ENCODE results near the gene TTLL1.
"Not testable (repeated sequence)": the region's sequence is repeated elsewhere in the genome, so short reads cannot be mapped to it uniquely, and the experiment has no call there.

Gene TTLL1

GRCh38 chr22:43110444-43110926 is 21.3 kb upstream of the TTLL1 start, which contains the start of gene BIK:
TSS of gene BIK (plus strand) at chr22:43110750. CDS start at chr22:43124023, 13,273 bp downstream.
- DNase-seq (ENCODE audit: low spot score) = peak; percentile 54

DNA sequence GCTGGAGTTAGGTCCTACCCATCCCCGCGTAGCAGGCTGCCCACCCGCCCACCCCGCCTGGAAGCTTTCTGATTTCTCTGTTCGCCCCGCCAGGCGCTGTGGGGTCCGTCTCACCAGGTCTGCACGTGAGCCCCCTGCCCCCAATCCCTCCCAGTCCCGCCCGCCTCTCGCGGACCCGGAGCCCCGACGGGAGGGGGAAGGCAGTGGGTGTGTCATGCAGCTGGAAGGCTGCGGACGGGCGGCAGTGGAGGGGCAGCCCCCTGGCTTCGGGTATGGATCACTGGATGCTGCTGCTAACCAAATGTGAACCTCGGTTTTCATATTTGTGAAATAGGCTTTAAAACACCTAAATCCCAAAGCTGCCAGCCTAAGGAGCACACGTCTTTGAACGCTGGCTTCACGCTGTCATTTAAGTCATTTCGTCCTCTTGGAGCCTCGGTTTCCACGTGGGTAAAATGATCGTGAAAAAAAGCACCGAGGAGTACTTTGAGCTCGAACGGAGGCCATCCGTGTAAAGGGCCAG is 20.8 kb upstream of the TTLL1 start:
- no peak for DNase-seq (ENCODE audit: low spot score)

DNA sequence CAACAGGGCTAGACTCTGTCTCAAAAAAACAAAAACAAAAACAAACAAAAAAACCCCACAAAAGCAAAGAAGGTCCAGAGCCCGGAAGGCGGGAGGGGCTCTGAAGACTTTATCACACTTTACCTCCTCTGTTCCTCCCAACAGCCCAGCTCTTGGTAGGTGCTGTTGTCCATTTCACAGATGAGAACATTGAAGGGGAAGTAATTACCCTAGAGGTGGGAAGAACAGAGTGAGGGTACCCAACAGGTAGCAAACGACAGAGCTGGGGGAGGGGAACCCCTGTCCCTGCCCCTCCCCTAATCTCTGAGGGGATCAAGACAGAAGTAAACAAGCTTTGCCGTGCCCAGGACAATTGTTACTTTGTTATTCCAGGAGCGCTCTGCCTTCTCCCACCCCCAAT is 20.3 kb upstream of the TTLL1 start:
- no peak for DNase-seq (ENCODE audit: low spot score)

- DNase-seq (ENCODE audit: low spot score) = no peak
Measured at GRCh38 chr22:43106302-43106701, 17.1 kb upstream of the TTLL1 start.

DNA sequence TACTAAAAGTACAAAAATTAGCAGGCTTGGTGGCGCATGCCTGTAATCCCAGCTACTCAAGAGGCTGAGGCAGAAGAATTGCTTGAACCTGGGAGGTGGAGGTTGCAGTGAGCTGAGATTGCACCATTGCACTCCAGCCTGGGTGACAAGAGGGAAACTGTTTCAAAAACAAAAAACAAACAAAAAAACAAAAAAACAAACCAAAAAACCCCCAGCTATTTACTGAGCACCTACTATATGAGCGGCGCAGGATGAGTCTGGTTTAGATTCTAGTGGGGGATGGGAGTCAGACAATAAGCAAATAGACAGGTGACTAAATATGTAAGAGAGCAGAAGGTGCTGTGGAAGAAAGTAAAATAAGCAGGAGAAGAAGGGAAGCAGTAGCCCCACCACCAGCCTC is 15.8 kb upstream of the TTLL1 start:
- not testable (repeated sequence) for DNase-seq (ENCODE audit: low spot score)

- peak; percentile 13 for DNase-seq (ENCODE audit: low spot score)
Measured at GRCh38 chr22:43104056-43104625, 14.9 kb upstream of the TTLL1 start.

GRCh38 chr22:43101306-43101705 is 12.1 kb upstream of the TTLL1 start:
- no peak for DNase-seq (ENCODE audit: low spot score)

GRCh38 chr22:43100225-43100624 is 11.0 kb upstream of the TTLL1 start:
- DNase-seq (ENCODE audit: low spot score) = no peak

GRCh38 chr22:43099095-43099494 is 9.9 kb upstream of the TTLL1 start:
- no peak for DNase-seq (ENCODE audit: low spot score)

DNA sequence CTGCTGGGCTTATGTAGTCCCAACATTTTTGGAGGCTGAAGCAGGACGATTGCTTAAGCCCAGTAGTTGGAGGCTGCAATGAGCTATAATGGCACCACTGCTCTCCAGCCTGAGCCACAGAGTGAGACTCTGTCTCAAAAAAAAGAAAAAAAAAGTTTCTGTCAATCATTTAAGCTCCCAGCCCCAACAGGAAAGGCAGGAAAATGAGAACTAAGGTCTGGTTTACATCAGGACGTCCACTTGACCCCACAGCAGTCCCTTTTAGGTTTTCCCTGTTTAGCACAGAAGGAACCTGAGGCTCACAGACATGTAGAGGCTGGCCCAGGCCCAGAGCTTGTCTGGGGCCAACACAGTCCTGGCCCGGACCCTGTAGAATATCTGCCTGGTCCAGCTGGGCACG is 9.2 kb upstream of the TTLL1 start:
- DNase-seq (ENCODE audit: low spot score) = no peak

DNA sequence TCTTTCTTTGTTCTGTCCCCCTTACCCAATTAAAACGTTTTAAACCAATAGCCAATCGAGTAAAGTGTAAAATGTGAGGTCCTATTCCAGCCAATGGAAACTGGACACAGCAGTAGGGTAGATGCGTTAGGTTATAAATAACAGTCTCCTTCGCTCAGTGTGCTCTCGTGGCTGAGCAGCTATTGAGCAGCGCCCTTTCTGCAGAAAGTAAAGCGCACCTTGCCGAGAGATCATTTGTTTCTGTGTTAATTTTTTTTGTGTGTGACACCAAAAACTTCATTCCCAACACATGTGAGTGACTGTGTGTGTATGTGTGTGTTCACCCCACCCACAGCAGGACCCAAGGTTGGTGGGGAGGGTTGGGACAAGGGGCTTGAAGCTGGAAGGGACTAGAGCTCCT is 7.2 kb upstream of the TTLL1 start:
- no peak for DNase-seq (ENCODE audit: low spot score)

DNA sequence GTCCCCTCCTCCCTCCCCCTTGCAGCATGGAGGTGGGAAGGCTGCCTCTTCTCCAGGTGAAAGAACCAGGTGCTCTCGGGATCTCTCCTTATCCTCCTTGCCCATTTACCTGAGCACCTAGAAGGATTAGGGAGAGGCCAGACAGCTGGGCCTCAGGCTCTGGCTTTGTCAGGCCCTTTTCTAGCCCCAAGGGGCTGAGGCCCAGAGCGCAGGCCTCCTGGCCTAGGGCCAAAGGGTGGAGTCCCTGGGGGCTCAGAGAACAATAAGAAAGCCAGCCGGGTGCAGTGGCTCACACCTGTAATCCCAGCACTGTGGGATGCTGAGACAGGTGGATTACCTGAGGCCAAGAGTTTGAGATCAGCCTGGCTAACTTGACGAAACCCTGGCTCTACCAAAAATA is 5.4 kb upstream of the TTLL1 start:
- DNase-seq (ENCODE audit: low spot score) = no peak

GRCh38 chr22:43094085-43094484 is 4.9 kb upstream of the TTLL1 start:
- no peak for DNase-seq (ENCODE audit: low spot score)

GRCh38 chr22:43092085-43092484 is 2.9 kb upstream of the TTLL1 start:
- DNase-seq (ENCODE audit: low spot score) = no peak

DNA sequence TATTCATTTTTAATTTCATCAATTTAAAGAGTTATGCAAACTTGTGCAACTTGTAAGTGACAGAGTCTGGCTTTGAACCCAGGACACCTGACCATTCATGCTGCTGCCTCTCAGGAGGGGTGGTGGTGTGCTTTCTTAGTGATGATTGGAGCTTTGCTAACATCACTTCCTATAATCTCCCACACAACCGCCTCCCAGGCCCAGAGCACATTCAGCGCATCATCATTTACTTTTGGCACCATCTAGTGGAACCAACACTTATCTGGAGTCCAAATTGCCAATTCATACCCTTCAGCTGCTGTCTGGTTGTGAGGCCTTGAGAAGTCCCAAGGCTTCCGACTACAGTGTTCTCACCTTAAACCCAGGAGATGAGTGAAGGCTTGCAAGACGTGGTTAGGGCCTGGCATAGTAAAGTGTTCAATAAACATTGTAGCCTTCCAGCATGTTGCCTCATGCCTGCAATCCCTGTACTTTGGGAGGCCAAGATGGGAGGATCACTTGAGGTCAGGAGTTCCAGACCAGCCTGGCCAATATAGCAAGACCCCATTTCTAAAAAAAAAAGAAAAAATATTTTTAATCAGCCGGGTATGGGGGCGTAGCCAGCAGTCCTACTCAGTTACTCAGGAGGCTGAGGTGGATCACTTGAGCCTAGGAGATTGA is 1.1 kb upstream of the TTLL1 start:
- peak; percentile 57 for DNase-seq (ENCODE audit: low spot score)

GRCh38 chr22:43088627-43088983 is 586 bp downstream of the TTLL1 start:
- no peak for DNase-seq (ENCODE audit: low spot score)

DNA sequence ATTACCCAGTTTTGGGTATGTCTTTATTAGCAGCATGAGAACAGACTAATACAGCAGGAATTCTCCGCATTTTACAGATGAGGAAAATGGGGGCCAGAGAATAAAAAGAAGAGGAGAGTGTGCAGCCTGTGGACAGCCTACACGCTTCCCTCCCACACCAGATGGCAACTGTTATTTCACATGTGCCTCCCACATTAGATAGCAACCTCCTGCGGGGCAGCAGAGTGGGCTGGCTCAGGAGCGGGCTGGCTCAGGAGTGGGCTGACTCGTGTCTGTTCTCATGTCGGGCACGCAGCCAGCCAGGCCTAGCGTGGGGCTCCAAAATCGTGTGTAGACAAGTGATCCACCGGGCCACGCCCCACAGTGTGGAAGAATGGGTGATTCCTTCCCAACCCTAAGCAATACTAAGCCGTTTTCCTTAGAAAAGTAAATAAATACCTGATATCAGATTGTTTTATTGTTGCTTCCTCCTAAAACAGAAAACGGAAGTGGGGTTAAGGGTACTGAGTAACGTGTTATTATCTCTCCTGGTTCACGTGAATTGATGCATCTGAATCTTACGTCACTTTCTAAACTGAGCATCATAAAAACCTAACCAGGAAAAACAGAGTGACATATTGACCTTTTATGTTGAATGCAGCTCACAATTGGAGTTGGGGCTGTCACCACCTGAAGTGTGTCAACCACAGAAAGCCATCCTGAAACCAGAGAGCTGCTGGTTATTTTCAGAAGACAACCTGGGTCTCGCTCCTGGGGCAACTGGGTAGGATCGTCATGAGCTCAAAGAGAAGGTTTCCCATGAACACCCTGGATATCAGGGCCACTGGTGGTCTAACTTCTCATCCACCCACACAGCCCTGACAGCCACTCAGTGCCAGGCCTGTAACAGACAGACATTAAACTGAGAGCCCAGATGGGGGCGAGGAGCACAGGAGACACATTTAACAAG is 3.3 kb downstream of the TTLL1 start:
- peak; percentile 22 for DNase-seq (ENCODE audit: low spot score)

DNA sequence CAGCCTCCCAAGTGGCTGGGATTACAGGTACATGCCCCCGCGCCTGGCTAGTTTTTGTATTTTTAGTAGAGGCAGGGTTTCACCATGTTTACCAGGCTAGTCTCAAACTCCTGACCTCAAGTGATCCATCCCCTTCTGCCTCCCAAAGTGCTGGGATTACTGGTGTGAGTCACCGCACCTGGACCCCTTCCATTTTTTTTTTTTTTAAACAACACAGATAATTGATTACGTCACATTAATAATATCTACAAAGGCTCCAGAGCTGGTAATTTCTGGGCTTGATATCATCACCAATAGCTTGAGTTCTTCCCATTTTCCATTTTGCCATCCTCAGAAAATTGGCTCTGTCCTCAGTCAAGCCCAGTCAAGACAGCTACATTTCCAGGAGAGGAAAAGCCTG is 7.2 kb downstream of the TTLL1 start:
- DNase-seq (ENCODE audit: low spot score) = no peak

DNA sequence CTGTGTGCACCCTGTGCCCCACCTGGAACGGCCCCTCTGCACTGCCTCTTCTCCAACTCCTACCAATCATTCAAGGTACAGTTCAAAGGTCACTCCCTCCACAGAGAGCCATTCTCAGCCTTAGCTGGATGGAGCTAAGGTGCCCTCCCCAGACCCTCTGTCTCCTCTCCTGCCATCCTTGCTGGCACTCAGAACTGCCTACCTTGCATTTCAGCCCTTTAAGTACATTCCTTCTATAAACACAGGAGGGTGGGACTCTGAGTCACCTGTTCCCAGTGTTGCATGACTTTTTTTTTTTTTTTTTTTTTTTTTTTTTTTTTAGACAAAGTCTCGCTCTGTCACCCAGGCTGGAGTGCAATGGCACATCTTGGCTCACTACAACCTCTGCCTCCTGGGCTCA is 8.6 kb downstream of the TTLL1 start:
- no peak for DNase-seq (ENCODE audit: low spot score)

DNA sequence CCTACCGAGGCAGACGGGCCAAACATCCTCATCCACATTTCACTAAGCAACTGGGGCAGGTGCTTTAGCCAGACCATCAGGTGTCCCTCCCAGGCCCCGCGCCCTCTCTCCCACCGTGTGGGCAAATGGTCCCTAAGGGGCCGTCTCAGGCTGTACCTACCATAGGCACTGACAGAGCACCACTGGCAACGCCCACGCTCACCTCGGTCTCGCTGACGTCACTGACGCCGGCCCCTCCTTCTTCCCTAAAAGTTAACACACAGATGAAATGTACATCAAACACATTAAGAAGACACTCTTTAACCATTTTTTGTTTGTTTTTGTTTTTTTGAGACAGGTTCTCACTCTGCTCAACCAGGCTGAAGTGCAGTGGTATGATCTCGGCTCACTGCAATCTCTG is 9.4 kb downstream of the TTLL1 start:
- no peak for DNase-seq (ENCODE audit: low spot score)

GRCh38 chr22:43078522-43078921 is 10.7 kb downstream of the TTLL1 start:
- no peak for DNase-seq (ENCODE audit: low spot score)

DNA sequence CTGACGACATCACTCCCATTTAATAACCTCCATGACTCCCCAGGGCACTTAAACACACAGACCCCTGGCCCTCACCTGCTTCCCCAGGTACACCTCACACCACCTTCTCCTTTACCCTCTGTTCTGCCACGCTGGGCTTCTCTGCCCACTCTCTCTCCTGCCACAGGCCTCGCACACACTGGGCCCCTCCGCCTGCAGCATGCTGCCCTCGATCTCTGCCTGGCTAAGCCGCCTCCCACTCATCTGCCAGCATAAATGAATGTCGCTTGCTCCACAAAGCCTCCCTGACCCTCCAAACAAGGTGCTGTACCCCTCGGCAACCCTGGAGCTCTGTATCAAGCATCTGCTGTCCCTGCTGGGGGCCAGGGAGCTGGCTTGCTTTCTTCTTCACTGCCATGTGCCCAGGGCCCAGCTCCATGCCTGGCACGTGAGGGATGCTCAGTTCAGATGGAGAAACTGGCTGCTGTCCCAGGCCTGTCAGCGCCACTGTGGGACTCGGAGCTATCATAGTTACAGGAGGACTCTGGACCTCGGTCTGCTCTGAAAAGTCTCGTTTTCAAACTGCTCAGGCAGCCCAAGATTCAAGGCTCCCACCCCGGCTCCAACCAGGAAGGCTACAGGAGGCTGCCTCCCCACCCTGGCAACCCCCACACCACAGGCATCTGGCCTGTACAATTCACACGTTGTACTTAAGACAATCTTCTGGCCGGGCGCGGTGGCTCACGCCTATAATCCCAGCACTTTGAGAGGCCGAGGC is 11.9 kb downstream of the TTLL1 start:
- DNase-seq (ENCODE audit: low spot score) = no peak
